Cardiac fibroblast (primary cell): Measurements from ENCODE around the gene GUCY1A2.

Experiments
- DNase-seq, 2 donors: peaks; one replicate each; pipeline versions ENCODE4 v3.0.0 to v3.0.0-alpha.2; 2010; ENCODE audit warnings: low read depth in 2 of 2
- H3K4me3 ChIP-seq, 2 donors: replicated peaks in 1 of 2; 1 replicate in 1 of 2; 2 replicates in 1 of 2; pipeline ENCODE4 v1.5.1; 2011; ENCODE audit warnings: low read depth in 2 of 2, low read length in 2 of 2, mild to moderate bottlenecking in 2 of 2, moderate library complexity in 1 of 2
- CTCF ChIP-seq: IDR thresholded peaks from one replicate; pipeline ENCODE4 v1.5.1; 2011; ENCODE audit warnings: low read depth, mild to moderate bottlenecking, low read length, inconsistent platforms

The GUCY1A2 gene

DNA sequence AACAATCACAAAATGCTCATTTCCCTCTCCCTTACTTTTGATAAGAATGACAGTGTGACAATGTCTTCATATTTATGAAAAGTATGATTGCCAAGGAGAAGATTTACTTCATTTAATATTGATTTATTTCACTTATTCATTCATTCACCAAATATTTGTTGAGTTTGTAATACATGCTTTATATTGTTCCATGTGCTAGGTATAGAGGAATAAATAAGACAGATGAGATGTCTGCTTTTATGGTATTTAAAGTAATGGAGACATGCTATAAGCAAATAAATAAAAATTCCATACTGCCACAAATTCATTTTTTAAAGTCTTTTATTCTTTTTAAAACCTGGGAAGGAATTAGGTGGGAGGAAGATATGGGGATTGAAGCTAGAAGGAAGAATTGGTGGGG, 289.4 kb downstream of the GUCY1A2 start:
- DNase-seq: no peak
- no peak overlapping the region for H3K4me3 ChIP-seq
- no peak for TF ChIP-seq CTCF

DNA sequence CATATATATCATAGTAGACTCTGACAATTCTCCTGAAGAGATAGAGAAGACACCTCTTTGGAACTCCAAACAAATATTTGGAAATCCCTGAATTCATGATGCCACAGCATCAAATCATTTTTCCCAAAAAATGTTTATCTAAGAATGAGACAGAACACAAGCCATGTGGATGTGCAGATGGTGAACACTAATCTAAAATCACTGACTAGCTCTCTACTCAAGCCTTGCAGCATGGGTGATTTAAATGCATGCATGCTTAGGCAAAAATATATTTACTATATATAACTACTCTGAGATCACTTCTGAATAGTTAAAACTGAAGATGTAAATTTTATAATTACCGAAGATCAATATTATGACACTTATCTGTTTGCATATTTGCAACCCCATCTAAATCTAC, 289.9 kb downstream of the GUCY1A2 start:
- TF ChIP-seq CTCF: no peak
- DNase-seq: no peak
- H3K4me3 ChIP-seq: no peak overlapping the region

- no peak for TF ChIP-seq CTCF
- no peak overlapping the region for H3K4me3 ChIP-seq
- no peak for DNase-seq
Observed at GRCh38 chr11:106727256-106727655, 291.0 kb downstream of the GUCY1A2 start.

DNA sequence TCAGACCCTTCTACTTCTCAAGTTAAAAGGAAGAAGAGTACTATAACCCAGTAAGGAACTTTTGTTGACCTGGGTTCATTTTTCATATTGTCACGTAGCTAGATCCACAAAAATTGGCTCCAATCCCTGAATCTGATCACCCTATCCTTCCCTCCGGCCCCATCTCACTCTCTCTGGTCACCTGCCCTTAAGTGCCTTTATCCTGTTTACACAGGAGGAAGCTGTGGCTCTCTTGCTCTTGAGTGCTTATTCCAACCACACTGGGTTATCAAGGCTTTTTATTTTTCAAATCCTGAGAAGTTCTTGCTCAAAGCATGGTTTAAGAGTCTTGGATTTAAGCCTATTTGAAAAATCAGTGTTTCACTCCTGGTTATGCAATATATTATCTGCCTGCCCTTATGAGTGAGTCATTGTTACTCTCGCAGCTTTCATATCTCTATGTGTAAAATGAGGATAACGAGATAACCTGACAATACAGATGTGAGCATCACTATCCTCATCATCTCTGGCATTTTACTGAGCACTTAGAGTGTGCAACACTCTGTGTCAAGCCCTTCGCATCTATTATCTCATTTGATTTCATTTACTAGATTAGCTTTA, 293.9 kb downstream of the GUCY1A2 start:
- DNase-seq: peak; percentile 38 to 57
- H3K4me3 ChIP-seq: no peak overlapping the region
- TF ChIP-seq CTCF: no peak

DNA sequence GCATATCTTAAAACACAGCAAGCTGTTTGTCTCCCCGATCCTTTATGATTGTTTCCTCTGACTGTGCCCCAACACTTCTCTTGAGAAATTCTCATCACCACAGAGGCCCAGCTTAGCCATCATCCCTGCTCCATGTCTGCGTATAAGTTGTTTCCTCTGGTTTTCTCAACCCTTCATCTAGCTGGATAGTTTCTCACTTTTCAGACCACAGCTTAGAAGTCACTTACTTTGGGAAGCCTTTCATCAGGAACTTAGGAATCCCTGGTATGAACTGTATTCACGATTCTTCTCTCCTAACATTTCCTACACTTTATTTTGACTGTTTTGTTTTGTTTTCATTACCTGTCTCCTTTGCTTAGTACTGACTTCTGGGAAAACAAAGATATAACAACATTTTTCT, 295.2 kb downstream of the GUCY1A2 start:
- H3K4me3 ChIP-seq: no peak overlapping the region
- no peak for DNase-seq
- TF ChIP-seq CTCF: no peak

GRCh38 chr11:106717222-106717621, 301.1 kb downstream of the GUCY1A2 start:
- H3K4me3 ChIP-seq: no peak overlapping the region
- no peak for DNase-seq
- no peak for TF ChIP-seq CTCF

DNA sequence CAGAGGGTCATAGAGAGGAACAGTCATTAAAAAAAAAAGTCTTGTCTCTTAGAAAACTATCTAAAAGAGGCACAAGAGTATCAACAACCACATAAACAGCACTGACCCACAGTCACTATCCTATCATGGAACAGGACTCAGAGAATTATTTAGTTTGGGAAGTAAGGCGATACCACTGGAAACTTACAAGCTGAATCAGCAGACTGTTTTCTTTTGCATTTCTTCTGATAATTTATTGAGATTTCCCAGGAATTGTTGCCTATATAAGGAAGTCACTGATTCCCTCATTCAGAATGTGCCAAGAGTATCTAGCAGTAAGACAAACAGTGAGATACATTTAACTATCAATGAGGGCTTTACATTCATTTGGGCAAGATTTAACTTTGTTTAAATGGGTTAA, 304.1 kb downstream of the GUCY1A2 start:
- no peak for TF ChIP-seq CTCF
- peak in 1 of 2 donors; percentile 9 for DNase-seq
- no peak overlapping the region for H3K4me3 ChIP-seq
